Calu3 (cell line): Measurements from ENCODE around the gene PATL2. TPM values are rescaled to one million over a fixed set of nuclear protein-coding genes. Genes with fewer than 3 reads are reported as not detected.

ENCODE experiments used
- BruUV-seq: library from RNA; stranded (reverse); fragments of 400-500 nt; replicated peaks from 2 replicates; lab custom pipeline; 2021; lab: Mats Ljungman, UMichigan
- CTCF ChIA-PET: fragments of 300-600 bp; sonication (Branson Sonifier 250); formaldehyde crosslinking; loops from one replicate; lab custom pipeline; 2022; ENCODE audit warnings: antibody characterized with exemption; lab: Charles Lee
- DNase-seq: peaks from one replicate; pipeline ENCODE4 v3.0.0; 2022
- H3K27ac Mint-ChIP-seq: one replicate; pipeline ENCODE4 v1.8.0; 2022; ENCODE audit warnings: mixed read lengths; ENCODE audit not compliant: unreplicated experiment
- H3K27me3 Mint-ChIP-seq: one replicate; pipeline ENCODE4 v1.8.0; 2022; ENCODE audit warnings: mixed read lengths; ENCODE audit not compliant: unreplicated experiment
- H3K36me3 Mint-ChIP-seq: one replicate; pipeline ENCODE4 v1.8.0; 2022; ENCODE audit warnings: mild to moderate bottlenecking, moderate library complexity, mixed read lengths; ENCODE audit not compliant: insufficient read depth, unreplicated experiment
- H3K4me1 Mint-ChIP-seq: one replicate; pipeline ENCODE4 v1.8.0; 2022; ENCODE audit warnings: mild to moderate bottlenecking, low read depth, mixed read lengths; ENCODE audit not compliant: unreplicated experiment
- H3K4me3 Mint-ChIP-seq: one replicate; pipeline ENCODE4 v1.8.0; 2022; ENCODE audit warnings: mild to moderate bottlenecking, low read depth, moderate library complexity, mixed read lengths; ENCODE audit not compliant: unreplicated experiment
- H3K9me3 Mint-ChIP-seq: one replicate; pipeline ENCODE4 v1.8.0; 2022; ENCODE audit warnings: low read depth, mixed read lengths; ENCODE audit not compliant: unreplicated experiment
- intact Hi-C: fragments of 100-400 bp; cut with micrococcal nuclease; formaldehyde crosslinking; loops from one replicate; pipeline ENCODE4 v1.10.0; 2022; ENCODE audit not compliant: unreplicated experiment
- total RNA-seq: library from RNA; stranded (reverse); gene quantifications from 2 replicates; pipeline ENCODE4 v1.2.3, GENCODE V29; 2022
- TF ChIP-seq, protein P1 (sequence below): fragments of 200-600 bp; IDR thresholded peaks from one replicate; pipeline ENCODE4 v1.8.0; 2022; ENCODE audit warnings: antibody characterized with exemption; ENCODE audit not compliant: unreplicated experiment

PATL2 gene
- total RNA-seq, 1 experiment from 2014 or later = 1.7 TPM

DNA sequence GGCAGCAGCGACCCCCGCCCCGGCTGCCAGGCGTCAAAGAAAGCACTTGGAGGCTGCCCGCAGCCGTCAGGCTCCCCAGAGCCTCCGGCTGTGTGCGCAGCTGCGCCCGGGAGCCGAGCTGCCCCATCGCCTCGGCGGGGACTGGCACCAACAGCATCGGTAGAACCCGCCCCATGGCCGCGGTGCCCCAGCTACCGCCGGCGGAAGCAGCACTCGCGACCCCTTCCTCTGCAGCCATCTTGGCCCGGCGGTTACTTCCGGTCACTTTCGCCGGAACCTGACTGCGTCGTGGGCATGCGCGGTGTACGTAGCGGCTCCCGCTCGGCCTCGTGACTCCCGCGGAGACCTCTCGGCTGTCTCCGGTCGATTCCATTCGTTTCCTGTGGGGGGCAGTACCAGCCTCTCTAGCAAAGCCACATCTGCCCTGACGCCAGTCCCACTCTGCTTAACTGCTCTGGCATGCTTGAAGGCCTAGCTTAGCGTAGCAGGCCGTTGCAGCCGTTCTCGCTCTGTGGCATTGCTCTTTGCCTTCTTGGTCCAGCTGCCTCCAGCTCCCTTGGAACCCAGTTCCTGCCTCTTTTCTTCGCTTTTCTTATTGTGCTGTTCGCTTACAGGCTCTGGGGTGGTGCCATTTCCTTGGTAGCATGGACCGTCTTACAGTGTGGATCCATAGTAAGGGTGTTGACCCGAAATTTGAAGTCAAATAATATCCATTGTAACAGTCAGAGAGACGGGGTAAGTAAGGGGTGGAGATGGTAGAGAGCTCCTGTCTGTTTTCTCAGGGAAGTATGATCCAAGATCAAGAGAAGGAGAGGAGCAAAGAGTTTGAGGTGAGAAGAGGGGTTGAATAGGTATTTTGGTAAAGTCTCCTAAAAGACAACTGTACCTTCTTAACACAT, 47.5 kb downstream of the PATL2 start, which contains the start of gene SPG11:
Gene SPG11 (minus strand): TSS at position 253 of the 899 bp plus-strand sequence. CDS start 15 bp downstream, at position 238.
- intact Hi-C loops = loop anchor here (1.0 to 2.0 kb wide), 2 partner anchors 49 to 75 kb away; no protein-coding TSS in a partner anchor
- DNase-seq = peak; percentile 92
- TF ChIP-seq, protein P1, sequence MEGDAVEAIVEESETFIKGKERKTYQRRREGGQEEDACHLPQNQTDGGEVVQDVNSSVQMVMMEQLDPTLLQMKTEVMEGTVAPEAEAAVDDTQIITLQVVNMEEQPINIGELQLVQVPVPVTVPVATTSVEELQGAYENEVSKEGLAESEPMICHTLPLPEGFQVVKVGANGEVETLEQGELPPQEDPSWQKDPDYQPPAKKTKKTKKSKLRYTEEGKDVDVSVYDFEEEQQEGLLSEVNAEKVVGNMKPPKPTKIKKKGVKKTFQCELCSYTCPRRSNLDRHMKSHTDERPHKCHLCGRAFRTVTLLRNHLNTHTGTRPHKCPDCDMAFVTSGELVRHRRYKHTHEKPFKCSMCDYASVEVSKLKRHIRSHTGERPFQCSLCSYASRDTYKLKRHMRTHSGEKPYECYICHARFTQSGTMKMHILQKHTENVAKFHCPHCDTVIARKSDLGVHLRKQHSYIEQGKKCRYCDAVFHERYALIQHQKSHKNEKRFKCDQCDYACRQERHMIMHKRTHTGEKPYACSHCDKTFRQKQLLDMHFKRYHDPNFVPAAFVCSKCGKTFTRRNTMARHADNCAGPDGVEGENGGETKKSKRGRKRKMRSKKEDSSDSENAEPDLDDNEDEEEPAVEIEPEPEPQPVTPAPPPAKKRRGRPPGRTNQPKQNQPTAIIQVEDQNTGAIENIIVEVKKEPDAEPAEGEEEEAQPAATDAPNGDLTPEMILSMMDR = peak; percentile 57

DNA sequence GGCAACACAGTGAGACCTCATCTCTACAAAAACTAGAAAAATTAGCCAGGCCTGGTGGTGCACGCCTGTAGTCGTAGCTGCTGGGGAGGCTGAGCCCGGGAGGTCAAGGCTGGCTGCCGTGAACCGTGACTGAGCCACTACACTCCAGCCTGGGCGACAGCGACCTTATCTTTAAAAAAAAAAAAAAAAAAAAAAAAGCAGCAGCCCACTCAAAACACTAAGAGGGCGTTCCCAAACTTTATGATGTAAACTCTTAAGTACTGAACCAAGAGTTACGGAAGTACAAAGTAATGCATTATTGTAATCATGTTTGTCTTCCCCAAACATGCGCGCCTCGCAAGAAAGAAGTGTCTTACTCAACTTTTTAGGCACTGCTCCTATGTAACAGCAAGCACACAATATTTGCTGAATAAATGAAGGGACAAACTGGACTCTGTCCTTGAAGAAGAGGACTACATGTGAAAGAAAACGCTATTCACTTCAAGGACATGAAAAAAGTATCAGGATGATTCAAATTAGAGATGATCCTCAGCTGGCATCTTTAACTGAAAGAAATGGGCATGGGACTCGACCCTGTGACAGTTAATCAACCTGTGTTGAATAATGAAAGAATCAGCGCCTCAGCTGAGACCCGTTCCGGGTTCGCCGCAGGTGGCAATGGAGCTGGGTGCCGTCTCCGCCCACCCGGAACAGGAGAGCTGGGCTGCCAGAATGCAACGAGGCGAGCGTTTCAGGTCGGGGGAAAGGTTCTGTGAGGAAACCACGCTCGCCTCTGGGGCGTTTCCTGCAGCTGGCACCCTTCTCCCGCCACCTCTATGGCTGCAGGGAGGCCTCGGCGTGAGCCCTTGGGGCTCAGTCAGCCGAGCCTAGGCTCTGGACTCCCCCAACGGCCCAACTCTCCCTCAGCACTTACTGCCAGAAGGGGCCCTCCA, 48.4 kb downstream of the PATL2 start:
- Mint-ChIP-seq H3K27me3 (no peaks in the 10 kb centered on the region), H3K4me3 (peak overlapping the region; percentile 80), H3K9me3 (no peaks in the 10 kb centered on the region), H3K4me1 (peaks cover 9% of the 10 kb centered on the region), H3K27ac (peak overlapping the region; percentile 44), H3K36me3 (peaks cover 11% of the 10 kb centered on the region)
- BruUV-seq = TSS peak; percentile 61
- peak; percentile 73 for DNase-seq
- TF ChIP-seq, protein P1 = no peak
- CTCF ChIA-PET = interaction anchor here (0.6 to 2.6 kb wide), 8 partner anchors 11 to 170 kb away, joined by 3 to 24 read pairs (median 8); partner anchors contain the start of genes B2M and PATL2
- intact Hi-C loops = loop anchor here (1.0 to 2.0 kb wide), 2 partner anchors 50 to 76 kb away; no protein-coding TSS in a partner anchor

More for the DNA sequence above, 47.5 kb downstream of the PATL2 start, which contains the start of gene SPG11:
- peaks cover 9% of the 10 kb centered on the region for H3K4me1 Mint-ChIP-seq
- H3K4me3 Mint-ChIP-seq = peak within 1 kb of the TSS; percentile 80
- no peaks in the 10 kb centered on the region for H3K9me3 Mint-ChIP-seq
- TSS peak; percentile 67 for BruUV-seq
- H3K27me3 Mint-ChIP-seq = no peaks in the 10 kb centered on the region
- H3K36me3 Mint-ChIP-seq = peaks cover 11% of the 10 kb centered on the region
- H3K27ac Mint-ChIP-seq = peak within 1 kb of the TSS; percentile 55
- CTCF ChIA-PET = interaction anchor here (0.6 to 2.6 kb wide), 8 partner anchors 12 to 169 kb away, joined by 3 to 24 read pairs (median 8); partner anchors contain the start of genes B2M and PATL2

DNA sequence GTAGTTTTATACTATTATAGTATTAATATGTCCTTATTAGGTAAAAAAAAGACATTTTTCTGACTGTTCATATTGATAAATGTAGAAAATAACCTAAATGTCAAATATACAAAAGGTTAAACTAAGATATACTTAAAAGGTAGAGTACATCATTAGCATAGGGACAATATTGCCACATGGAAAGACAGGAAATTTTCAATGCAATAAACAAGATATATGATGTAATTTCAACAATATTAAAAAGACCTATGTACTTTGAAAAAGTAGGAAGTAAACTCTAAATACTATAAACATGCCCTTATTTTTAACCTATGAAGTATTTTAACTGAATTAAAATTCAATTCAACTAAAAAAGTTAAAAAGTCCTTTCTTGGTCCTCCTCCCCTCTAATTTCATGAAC, 49.5 kb downstream of the PATL2 start:
- Mint-ChIP-seq H3K9me3 (no peaks in the 10 kb centered on the region), H3K4me3 (peak overlapping the region; percentile 80), H3K27me3 (no peaks in the 10 kb centered on the region), H3K27ac (no peak overlapping the region), H3K36me3 (peaks cover 13% of the 10 kb centered on the region), H3K4me1 (peaks cover 9% of the 10 kb centered on the region)
- intact Hi-C loops = no loop called here
- DNase-seq = no peak
- TF ChIP-seq, protein P1 = no peak
- CTCF ChIA-PET = interaction anchor here (2.5 kb wide), 1 partner anchor 51 kb away, joined by 24 read pairs; the partner anchor contains the start of genes B2M and PATL2
- no TSS peak for BruUV-seq

DNA sequence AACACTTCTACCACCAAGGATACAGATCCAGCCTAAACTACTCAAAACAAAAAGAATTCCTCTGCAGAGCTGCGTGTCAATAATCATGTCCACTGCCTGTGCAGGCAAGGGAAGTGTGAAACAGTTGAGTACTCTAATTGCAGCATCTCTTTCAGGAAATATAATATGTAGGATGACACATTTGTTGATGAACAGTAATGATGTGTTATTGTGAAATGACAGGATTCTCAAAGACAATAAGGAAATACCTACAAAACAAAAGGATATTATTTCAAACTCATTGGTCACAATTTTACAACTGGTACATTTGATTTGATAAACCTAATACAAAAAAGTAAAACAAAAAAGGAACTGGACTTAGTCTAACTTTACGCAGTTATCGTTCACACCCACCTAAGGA, 52.1 kb downstream of the PATL2 start:
- no peak for DNase-seq
- CTCF ChIA-PET = no interaction called here
- H3K4me1 Mint-ChIP-seq = peaks cover 6% of the 10 kb centered on the region
- no TSS peak for BruUV-seq
- H3K27me3 Mint-ChIP-seq = no peaks in the 10 kb centered on the region
- H3K27ac Mint-ChIP-seq = no peak overlapping the region
- H3K36me3 Mint-ChIP-seq = peaks cover 19% of the 10 kb centered on the region
- TF ChIP-seq, protein P1 = no peak
- H3K4me3 Mint-ChIP-seq = no peak overlapping the region
- intact Hi-C loops = no loop called here
- H3K9me3 Mint-ChIP-seq = no peaks in the 10 kb centered on the region
